ENCODE data around the gene TRIP13.

GRCh38 chr5:965604-966344 lies 73.1 kb downstream of the TRIP13 start:
- TF ChIP-seq CTCF (conservative IDR thresholded peaks at IDR 0.05; ENCODE audit: low read depth, low read length) = no peak
- TF ChIP-seq RAD21 (IDR thresholded peaks at IDR 0.05; ENCODE audit: low read length) = no peak
- TF ChIP-seq POLR2A (IDR thresholded peaks at IDR 0.05; ENCODE audit: low read depth, low read length) = no peak
- no peak for TF ChIP-seq BHLHE40 (IDR thresholded peaks at IDR 0.05; ENCODE audit: low read depth, low read length)
- no peak for TF ChIP-seq MXI1 (IDR thresholded peaks at IDR 0.05; ENCODE audit: borderline replicate concordance, low read depth, low read length)
- TF ChIP-seq NFE2L2 (IDR thresholded peaks at IDR 0.05; ENCODE audit: low read depth, low read length) = no peak
- TF ChIP-seq ELK1 (IDR thresholded peaks at IDR 0.05; ENCODE audit: borderline replicate concordance, low read depth, low read length) = no peak
- TF ChIP-seq USF2 (IDR thresholded peaks at IDR 0.05; ENCODE audit: low read depth, low read length) = no peak
- TF ChIP-seq MAZ (IDR thresholded peaks at IDR 0.05; ENCODE audit: borderline replicate concordance, low read depth, low read length) = no peak
- TF ChIP-seq RFX5 (IDR thresholded peaks at IDR 0.05; ENCODE audit: low read depth, low read length) = no peak
- TF ChIP-seq SMC3 (IDR thresholded peaks at IDR 0.05; ENCODE audit: low read depth, low read length) = no peak
- TF ChIP-seq RCOR1 (IDR thresholded peaks at IDR 0.05; ENCODE audit: insufficient replicate concordance, low read length) = no peak
- no peak for TF ChIP-seq CEBPB (IDR thresholded peaks at IDR 0.05; ENCODE audit: low read depth, low read length)
- TF ChIP-seq FOS (IDR thresholded peaks at IDR 0.05; ENCODE audit: low read depth, low read length) = no peak

Data from IMR-90 (cell line).